Left ventricle myocardium inferior (tissue), 1 donor: ENCODE measurements around the gene SORL1-AS1.

ENCODE experiments used
- DNase-seq: peaks from one replicate; pipeline ENCODE4 v3.0.0-alpha.2; 2020
- H3K27ac ChIP-seq: fragments of 200-600 bp; replicated peaks from 2 replicates; pipeline ENCODE4 v1.8.0; 2021
- H3K27me3 ChIP-seq: fragments of 200-600 bp; 2 replicates; pipeline ENCODE4 v1.8.0; 2021; ENCODE audit warnings: low read depth
- H3K36me3 ChIP-seq: fragments of 200-600 bp; 2 replicates; pipeline ENCODE4 v1.8.0; 2021
- H3K4me1 ChIP-seq: fragments of 200-600 bp; 2 replicates; pipeline ENCODE4 v1.8.0; 2021
- H3K4me3 ChIP-seq: fragments of 200-600 bp; 2 replicates; pipeline ENCODE4 v1.8.0; 2021; ENCODE audit warnings: mild to moderate bottlenecking, moderate library complexity
- H3K9me3 ChIP-seq: fragments of 200-600 bp; replicated peaks from 2 replicates; pipeline ENCODE4 v1.8.0; 2021
- intact Hi-C: fragments of 100-400 bp; cut with micrococcal nuclease; formaldehyde crosslinking; loops from one replicate; pipeline ENCODE4 v1.11.0; 2022
- TF ChIP-seq, protein P1 (sequence below): fragments of 200-600 bp; IDR thresholded peaks from 2 replicates; pipeline ENCODE4 v1.8.0; 2021; ENCODE audit warnings: antibody characterized with exemption, mild to moderate bottlenecking, borderline replicate concordance
- donor health status: DM: no; HTN: yes; CAD: no; lungs with severe emphysema.

SORL1-AS1 gene

DNA sequence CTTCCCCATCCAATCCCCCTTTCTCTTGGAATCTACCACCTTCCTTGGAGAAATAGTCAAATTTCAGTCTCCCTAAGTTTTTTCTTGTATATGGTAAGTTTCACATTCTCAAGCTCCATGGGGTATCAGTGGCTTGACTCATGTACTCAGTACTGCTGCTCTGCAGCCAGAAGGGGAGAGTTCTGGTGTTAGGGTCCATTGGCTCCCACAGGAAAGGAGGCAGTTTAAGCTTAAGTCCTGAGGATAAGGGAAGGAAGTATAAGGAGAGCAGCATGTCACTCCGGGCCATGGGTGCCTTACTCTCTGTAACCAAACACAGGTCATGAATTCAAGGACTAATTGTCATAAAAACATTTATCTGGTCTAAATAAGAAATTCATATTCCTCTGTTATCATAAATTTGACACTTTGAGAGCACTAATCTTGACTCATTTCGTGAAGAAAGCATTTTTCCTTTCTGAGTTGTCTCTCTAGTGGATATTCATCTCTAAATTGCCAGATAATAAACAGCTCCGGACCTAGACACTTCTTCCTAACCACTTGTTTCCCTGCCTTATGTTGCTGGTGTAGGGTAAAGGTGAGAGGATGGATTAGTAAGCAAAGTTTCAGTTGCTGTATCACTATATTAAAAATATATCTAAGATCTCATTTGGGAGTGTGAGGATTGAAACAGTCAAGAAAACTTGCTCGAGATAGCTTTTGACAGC, 20.8 kb downstream of the SORL1-AS1 start:
- DNase-seq = no peak
- Histone ChIP-seq H3K27ac (no peak overlapping the region), H3K4me3 (no peak overlapping the region), H3K4me1 (peaks cover 5% of the 10 kb centered on the region), H3K27me3 (peaks cover 11% of the 10 kb centered on the region), H3K9me3 (no peaks in the 10 kb centered on the region), H3K36me3 (no peaks in the 10 kb centered on the region)
- TF ChIP-seq, protein P1, sequence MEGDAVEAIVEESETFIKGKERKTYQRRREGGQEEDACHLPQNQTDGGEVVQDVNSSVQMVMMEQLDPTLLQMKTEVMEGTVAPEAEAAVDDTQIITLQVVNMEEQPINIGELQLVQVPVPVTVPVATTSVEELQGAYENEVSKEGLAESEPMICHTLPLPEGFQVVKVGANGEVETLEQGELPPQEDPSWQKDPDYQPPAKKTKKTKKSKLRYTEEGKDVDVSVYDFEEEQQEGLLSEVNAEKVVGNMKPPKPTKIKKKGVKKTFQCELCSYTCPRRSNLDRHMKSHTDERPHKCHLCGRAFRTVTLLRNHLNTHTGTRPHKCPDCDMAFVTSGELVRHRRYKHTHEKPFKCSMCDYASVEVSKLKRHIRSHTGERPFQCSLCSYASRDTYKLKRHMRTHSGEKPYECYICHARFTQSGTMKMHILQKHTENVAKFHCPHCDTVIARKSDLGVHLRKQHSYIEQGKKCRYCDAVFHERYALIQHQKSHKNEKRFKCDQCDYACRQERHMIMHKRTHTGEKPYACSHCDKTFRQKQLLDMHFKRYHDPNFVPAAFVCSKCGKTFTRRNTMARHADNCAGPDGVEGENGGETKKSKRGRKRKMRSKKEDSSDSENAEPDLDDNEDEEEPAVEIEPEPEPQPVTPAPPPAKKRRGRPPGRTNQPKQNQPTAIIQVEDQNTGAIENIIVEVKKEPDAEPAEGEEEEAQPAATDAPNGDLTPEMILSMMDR = no peak
- intact Hi-C loops = no loop called here

DNA sequence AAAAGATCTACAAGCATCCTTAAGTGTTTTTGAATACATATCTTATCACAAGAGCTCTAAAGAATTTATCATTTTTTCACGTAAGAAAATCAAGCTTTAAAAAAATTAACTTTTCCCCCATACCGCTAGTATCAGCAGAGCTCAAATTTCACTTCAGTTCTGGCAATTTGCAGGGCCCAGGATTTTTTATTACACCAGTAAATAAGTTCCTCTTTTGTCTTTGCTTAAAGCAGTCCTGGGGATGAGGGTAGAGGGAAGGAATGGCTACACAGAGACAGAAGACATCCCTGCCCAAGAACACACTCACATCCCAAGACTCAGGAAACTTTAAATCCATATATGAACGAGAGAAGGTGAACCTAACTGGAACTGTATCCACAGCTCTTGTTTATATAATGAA, 23.2 kb downstream of the SORL1-AS1 start:
- Histone ChIP-seq H3K27me3 (peaks cover 12% of the 10 kb centered on the region), H3K4me3 (no peak overlapping the region), H3K27ac (no peak overlapping the region), H3K4me1 (peaks cover 9% of the 10 kb centered on the region), H3K36me3 (no peaks in the 10 kb centered on the region), H3K9me3 (no peaks in the 10 kb centered on the region)
- intact Hi-C loops = no loop called here
- TF ChIP-seq, protein P1 = no peak
- no peak for DNase-seq

DNA sequence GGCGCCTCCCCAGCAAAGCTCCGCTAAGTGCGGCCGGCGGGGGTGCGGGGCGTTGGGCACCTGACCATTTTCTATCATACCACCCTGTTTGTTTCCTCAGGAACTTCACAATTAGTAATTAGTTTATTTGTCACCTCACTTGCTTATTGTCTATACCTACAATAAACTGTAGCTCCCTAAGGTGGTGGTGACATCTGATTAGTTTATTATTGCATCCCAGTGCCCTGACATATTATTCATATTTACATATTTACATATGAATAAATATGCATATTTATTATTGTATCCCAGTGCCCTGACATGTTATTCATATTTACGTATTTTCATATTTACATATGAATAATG, 25.4 kb downstream of the SORL1-AS1 start:
- no peak for DNase-seq
- Histone ChIP-seq H3K36me3 (no peaks in the 10 kb centered on the region), H3K9me3 (no peaks in the 10 kb centered on the region), H3K27ac (peak overlapping the region; percentile 27), H3K4me1 (peaks cover 9% of the 10 kb centered on the region), H3K27me3 (peaks cover 12% of the 10 kb centered on the region), H3K4me3 (peak overlapping the region; percentile 59)
- intact Hi-C loops = no loop called here
- TF ChIP-seq, protein P1 = no peak

DNA sequence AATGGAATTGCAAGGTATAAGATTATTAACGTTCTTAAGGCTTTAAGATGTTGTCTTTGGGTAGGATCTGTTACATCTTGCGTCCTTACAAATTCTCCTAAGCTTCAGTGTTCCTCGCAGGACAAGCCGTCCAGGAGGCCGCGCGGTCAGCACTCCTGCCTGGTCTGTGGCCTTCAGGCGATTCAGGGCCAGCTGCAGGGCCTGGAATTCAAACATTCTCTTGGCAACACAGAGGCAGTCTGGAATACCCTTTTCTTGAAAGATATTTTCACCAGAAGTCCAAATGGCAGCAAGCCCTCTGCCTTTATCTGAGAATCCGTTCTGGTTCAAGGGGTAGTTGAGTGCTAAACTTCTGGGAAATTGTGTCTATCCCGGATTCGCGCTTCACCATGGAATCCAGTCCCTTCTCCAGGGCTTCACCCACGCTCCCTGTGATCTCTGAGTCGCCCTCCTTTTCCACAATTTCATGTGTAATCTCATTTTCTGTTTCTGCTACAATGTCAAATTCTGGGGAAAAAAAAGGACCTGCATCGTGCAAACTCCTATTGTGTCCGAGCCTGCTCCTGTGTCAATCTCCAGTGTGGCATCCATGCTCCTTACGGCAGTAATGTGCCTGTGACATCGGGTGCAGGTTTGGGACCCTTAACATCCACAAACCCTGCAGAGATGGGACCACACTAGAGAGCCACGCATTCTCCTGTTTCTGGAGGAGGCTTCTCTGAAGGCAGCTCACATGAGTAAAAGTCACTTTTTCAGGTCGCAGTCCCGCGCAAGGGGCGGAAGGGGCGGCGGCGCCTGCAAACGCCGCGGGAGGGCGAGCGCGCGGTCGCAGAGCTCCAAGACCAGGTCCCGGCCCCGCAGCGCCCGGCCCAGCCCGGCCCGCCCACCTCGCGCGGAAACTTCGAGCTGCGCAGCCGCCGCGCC, 26.0 kb downstream of the SORL1-AS1 start:
- Histone ChIP-seq H3K4me3 (peak overlapping the region; percentile 59), H3K27ac (peak overlapping the region; percentile 27), H3K4me1 (peaks cover 9% of the 10 kb centered on the region), H3K9me3 (no peaks in the 10 kb centered on the region), H3K36me3 (no peaks in the 10 kb centered on the region), H3K27me3 (peaks cover 12% of the 10 kb centered on the region)
- TF ChIP-seq, protein P1 = peak; percentile 33
- intact Hi-C loops = no loop called here
- DNase-seq = peak; percentile 57

DNA sequence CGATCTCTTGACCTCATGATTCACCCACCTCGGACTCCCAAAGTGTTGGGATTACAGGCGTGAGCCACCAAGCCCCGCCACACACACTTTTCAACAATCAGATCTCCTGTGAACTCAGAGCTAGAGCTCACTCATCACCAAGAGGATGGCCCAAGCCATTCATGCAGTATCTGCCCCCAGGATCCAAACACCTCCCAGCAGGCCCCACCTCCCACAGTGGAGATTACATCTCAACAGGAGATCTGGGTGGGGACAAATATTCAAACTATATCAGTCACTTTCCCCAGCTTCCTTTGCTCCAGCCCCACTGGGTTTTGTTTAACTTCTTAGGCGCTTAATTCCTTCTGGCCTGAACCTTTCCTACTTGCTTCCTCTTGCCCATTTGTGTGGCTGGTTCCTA, 26.9 kb downstream of the SORL1-AS1 start:
- intact Hi-C loops = no loop called here
- peaks cover 9% of the 10 kb centered on the region for H3K4me1 ChIP-seq
- H3K27ac ChIP-seq = no peak overlapping the region

More for the DNA sequence above, 26.9 kb downstream of the SORL1-AS1 start:
- TF ChIP-seq, protein P1 = no peak
- no peak for DNase-seq
- Histone ChIP-seq H3K4me3 (no peak overlapping the region), H3K27me3 (peaks cover 12% of the 10 kb centered on the region), H3K36me3 (no peaks in the 10 kb centered on the region), H3K9me3 (no peaks in the 10 kb centered on the region)
